SK-N-SH (cell line): Measurements from ENCODE around the gene PLCG2. TPM values are rescaled to one million over a fixed set of nuclear protein-coding genes. Genes with fewer than 3 reads are reported as not detected.

Source experiments
- CTCF ChIA-PET: fragments of 300-600, 350-600 bp; formaldehyde crosslinking; extraction: SDS; loops from one replicate; lab custom pipeline; 2021; lab: Yijun Ruan, JAX
- POLR2A ChIA-PET: fragments of 350-600 bp; sonication (Branson Sonifier 250); formaldehyde crosslinking; extraction: SDS; loops from one replicate; lab custom pipeline; 2020; ENCODE audit warnings: antibody characterized with exemption, inconsistent platforms; lab: Yijun Ruan, JAX
- DNase-seq: peaks from one replicate; pipeline ENCODE4 v3.0.0; 2012
- H2AFZ ChIP-seq: fragments of 200-600 bp; sonication (generic); 2 replicates; pipeline ENCODE4 v1.8.1; 2016; ENCODE audit warnings: antibody characterized with exemption, mild to moderate bottlenecking, low read depth
- H3F3A ChIP-seq: fragments of 200-600 bp; sonication (generic); replicated peaks from 2 replicates; pipeline ENCODE3; 2016; ENCODE audit warnings: antibody characterized with exemption, mild to moderate bottlenecking; ENCODE audit not compliant: insufficient read depth
- H3K27ac ChIP-seq, 2 experiments: fragments of 200-500 bp in 1 of 2; fragments of 200-600 bp in 1 of 2; sonication (Bioruptor generic) in 1 of 2; sonication (generic), shearing (Covaris generic) in 1 of 2; 2 replicates each; pipeline versions ENCODE4 v1.5.1 to v1.6.1; 2014 to 2016; ENCODE audit warnings: low read depth in 2 of 2, inconsistent platforms in 1 of 2, low read length in 1 of 2, mild to moderate bottlenecking in 1 of 2, mixed read lengths in 1 of 2
- H3K27me3 ChIP-seq: fragments of 200-600 bp; sonication (generic), shearing (Covaris generic); 2 replicates; pipeline ENCODE4 v1.6.1; 2016; ENCODE audit warnings: mixed run types; ENCODE audit not compliant: insufficient read depth
- H3K36me3 ChIP-seq, 2 experiments: fragments of 200-500 bp in 1 of 2; fragments of 200-600 bp in 1 of 2; sonication (Bioruptor generic) in 1 of 2; sonication (generic) in 1 of 2; replicated peaks in 1 of 2; 2 replicates each; pipeline versions ENCODE3 to v1.5.1; 2014 to 2016; ENCODE audit warnings: low read length in 1 of 2, mild to moderate bottlenecking in 1 of 2; ENCODE audit not compliant: insufficient read depth in 2 of 2, control insufficient read depth in 1 of 2
- H3K4me1 ChIP-seq, 2 experiments: fragments of 200-500 bp in 1 of 2; fragments of 200-600 bp in 1 of 2; sonication (Bioruptor generic) in 1 of 2; sonication (generic), shearing (Covaris generic) in 1 of 2; 2 replicates each; pipeline versions ENCODE4 v1.5.1 to v1.6.1; 2014 to 2016; ENCODE audit warnings: low read depth in 1 of 2, low read length in 1 of 2, mixed run types in 1 of 2; ENCODE audit not compliant: insufficient read depth in 2 of 2, control insufficient read depth in 1 of 2
- H3K4me2 ChIP-seq: fragments of 200-600 bp; sonication (generic), shearing (Covaris generic); 2 replicates; pipeline ENCODE4 v1.6.1; 2017; ENCODE audit warnings: mixed run types
- H3K4me3 ChIP-seq, 2 experiments: fragments of 200-500 bp in 1 of 2; fragments of 200-600 bp in 1 of 2; sonication (Bioruptor generic) in 1 of 2; sonication (generic), shearing (Covaris generic) in 1 of 2; 2 replicates each; pipeline versions ENCODE4 v1.5.1 to v1.8.1; 2014 to 2016; ENCODE audit warnings: low read depth in 2 of 2, inconsistent platforms in 1 of 2, low read length in 1 of 2, mild to moderate bottlenecking in 1 of 2, mixed read lengths in 1 of 2, moderate library complexity in 1 of 2
- H3K79me2 ChIP-seq: fragments of 200-600 bp; sonication (generic); 2 replicates; pipeline ENCODE4 v1.8.1; 2017; ENCODE audit warnings: mild to moderate bottlenecking; ENCODE audit not compliant: insufficient read depth
- H3K9ac ChIP-seq: fragments of 200-600 bp; sonication (generic); 2 replicates; pipeline ENCODE4 v1.6.1; 2017; ENCODE audit warnings: mixed run types
- H3K9me2 ChIP-seq: fragments of 200-600 bp; sonication (generic); 2 replicates; pipeline ENCODE4 v1.6.1; 2017; ENCODE audit warnings: mixed run types
- H3K9me3 ChIP-seq: fragments of 200-600 bp; sonication (generic); 2 replicates; pipeline ENCODE4 v1.6.1; 2017; ENCODE audit warnings: mixed run types, mild to moderate bottlenecking, moderate library complexity
- H4K20me1 ChIP-seq: fragments of 200-600 bp; sonication (generic); 2 replicates; pipeline ENCODE4 v1.6.1; 2017; ENCODE audit warnings: mild to moderate bottlenecking, mixed run types; ENCODE audit not compliant: insufficient read depth
- CTCF ChIP-seq: fragments of 200-600 bp; sonication (generic); IDR thresholded peaks from 2 replicates; pipeline ENCODE4 v1.6.1; 2017; ENCODE audit warnings: antibody characterized with exemption, mild to moderate bottlenecking, moderate library complexity
- EP300 ChIP-seq, 2 experiments: IDR thresholded peaks; 2 replicates each; pipeline versions ENCODE4 v1.4.0 to v1.6.1; 2012; ENCODE audit warnings: borderline replicate concordance in 1 of 2, low read depth in 1 of 2, low read length in 1 of 2
- FOXM1 ChIP-seq: IDR thresholded peaks from 2 replicates; pipeline ENCODE4 v1.4.0; 2012; ENCODE audit warnings: low read depth, mild to moderate bottlenecking
- MAX ChIP-seq: IDR thresholded peaks from 2 replicates; pipeline ENCODE4 v1.4.0; 2012; ENCODE audit warnings: low read depth
- MXI1 ChIP-seq: IDR thresholded peaks from 2 replicates; pipeline ENCODE4 v1.6.1; 2012; ENCODE audit warnings: mild to moderate bottlenecking, low read depth, low read length, improper control_type of control experiment
- NRF1 ChIP-seq: IDR thresholded peaks from 2 replicates; pipeline ENCODE4 v1.6.1; 2012; ENCODE audit warnings: low read depth, mild to moderate bottlenecking, low read length
- REST ChIP-seq: IDR thresholded peaks from 2 replicates; pipeline ENCODE4 v1.6.1; 2012; ENCODE audit warnings: mild to moderate bottlenecking, low read depth, low read length, moderate library complexity
- RFX5 ChIP-seq: IDR thresholded peaks from 2 replicates; pipeline ENCODE4 v1.6.1; 2012; ENCODE audit warnings: mild to moderate bottlenecking, improper control_type of control experiment, low read length
- TCF12 ChIP-seq: IDR thresholded peaks from 2 replicates; pipeline ENCODE4 v1.4.0; 2012
- USF2 ChIP-seq: fragments of 150-350 bp; IDR thresholded peaks from 2 replicates; pipeline ENCODE4 v1.6.1; 2017; ENCODE audit warnings: antibody characterized with exemption, low read length, low read depth, borderline replicate concordance
- ZBTB33 ChIP-seq: IDR thresholded peaks from 2 replicates; pipeline ENCODE4 v1.4.0; 2012; ENCODE audit warnings: low read depth, borderline replicate concordance
- WGBS: methylation state at CpG from one replicate; pipeline ENCODE4 v1.1.6; 2017; ENCODE audit warnings: low lambda C conversion rate; 5-methylcytosine and 5-hydroxymethylcytosine counted together
- polyA plus RNA-seq, 3 experiments: library from polyadenylated mRNA; depleted of rRNA; stranded (reverse); fragments of >200 nt; gene quantifications; 2 replicates each; pipeline ENCODE4 v1.2.3, GENCODE V29; 2012

The PLCG2 gene
- polyA plus RNA-seq, 1 of the 3 experiments (the other 2 are of a cell fraction) = 0.23 TPM

- Histone ChIP-seq H3K9me3 (no peaks in the 10 kb centered on the region), H3K27me3 (no peaks in the 10 kb centered on the region; the same call in 1 of the 2 replicates), H3K36me3 (no peaks in the 10 kb centered on the region), H2AFZ (no peak overlapping the region), H3F3A (no peaks in the 10 kb centered on the region), H4K20me1 (no peaks in the 10 kb centered on the region), H3K4me3 (no peak overlapping the region), H3K4me1 (peaks cover 0 to 4% of the 10 kb centered on the region in 2 experiments; a peak in 1 of 4 replicates), H3K9me2 (no peaks in the 10 kb centered on the region), H3K79me2 (no peaks in the 10 kb centered on the region), H3K27ac (no peak overlapping the region), H3K9ac (no peak overlapping the region), H3K4me2 (no peak overlapping the region)
- WGBS = 85% methylated on average over 7 of the region's 8 CpGs
- no peak for TF ChIP-seq REST
- TF ChIP-seq MAX = no peak
- TF ChIP-seq NRF1 = no peak
- TF ChIP-seq MXI1 = no peak
- no peak for TF ChIP-seq CTCF
- TF ChIP-seq EP300 (IDR thresholded peaks at IDR 0.05; ENCODE audit: borderline replicate concordance in 1 of 2, low read depth in 1 of 2, low read length in 1 of 2) = no peak
- no peak for TF ChIP-seq FOXM1
- TF ChIP-seq ZBTB33 = no peak
- no peak for TF ChIP-seq USF2
- TF ChIP-seq TCF12 = no peak
- no peak for TF ChIP-seq RFX5
- DNase-seq = no peak
- ChIA-PET POLR2A (no interaction called here), CTCF (interaction anchor here (0.9 to 6.3 kb wide), 6 partner anchors 8 to 735 kb away, joined by 3 to 51 read pairs (median 5); no protein-coding TSS in a partner anchor)
These were observed 39.6 kb upstream of the PLCG2 start for GRCh38 chr16:81739503-81739902.
